HG02852 (cell line): ENCODE results near the gene PRAMEF18.
"Not testable (repeated sequence)": the region's sequence is repeated elsewhere in the genome, so short reads cannot be mapped to it uniquely, and the experiment has no call there.

Experiments used
- ATAC-seq: cut with Tn5 transposase; IDR thresholded peaks from one replicate; pipeline ENCODE4 v1.9.1; 2021; ENCODE audit warnings: mild to moderate bottlenecking, moderate library complexity; ENCODE audit not compliant: unreplicated experiment

The PRAMEF18 gene

DNA sequence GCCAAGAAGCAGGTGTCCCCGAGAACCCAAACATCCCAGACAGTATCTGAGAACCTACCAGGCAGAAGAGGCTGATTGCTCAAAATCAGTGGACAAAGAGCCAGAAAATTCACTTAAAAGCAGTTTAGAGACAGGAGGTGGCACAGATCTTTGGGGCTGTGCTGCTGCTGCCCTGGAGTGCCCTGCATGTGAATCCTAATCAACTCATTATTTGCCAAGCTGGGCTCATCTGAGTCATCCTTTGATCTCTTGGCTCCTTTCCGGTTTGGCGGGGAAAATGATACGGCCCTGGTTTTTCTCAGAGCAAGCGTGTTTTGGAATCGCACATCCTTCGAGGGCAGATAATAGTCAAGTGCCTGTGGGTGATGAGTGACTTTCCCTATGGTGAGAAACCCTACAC, 9.3 kb downstream of the PRAMEF18 start:
- ATAC-seq = not testable (repeated sequence)

DNA sequence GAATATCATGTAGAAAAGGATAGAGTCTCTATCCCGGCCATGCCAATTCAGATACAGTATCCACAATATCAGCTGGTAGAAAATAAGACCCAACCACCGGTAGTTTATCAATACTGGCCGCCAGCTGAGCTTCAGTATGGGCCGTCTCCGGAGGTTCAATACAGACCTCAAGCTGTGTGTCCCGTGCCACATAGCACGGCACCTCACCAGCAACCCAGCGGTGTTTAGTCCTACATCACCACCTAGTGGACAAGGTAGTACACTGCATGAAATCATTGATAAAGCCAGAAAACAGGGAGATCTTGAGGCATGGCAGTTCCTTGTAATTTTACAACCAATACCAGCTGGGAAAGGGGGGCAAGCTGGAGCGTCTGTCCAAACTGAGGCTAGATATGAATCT, 17.2 kb downstream of the PRAMEF18 start:
- ATAC-seq = not testable (repeated sequence)

DNA sequence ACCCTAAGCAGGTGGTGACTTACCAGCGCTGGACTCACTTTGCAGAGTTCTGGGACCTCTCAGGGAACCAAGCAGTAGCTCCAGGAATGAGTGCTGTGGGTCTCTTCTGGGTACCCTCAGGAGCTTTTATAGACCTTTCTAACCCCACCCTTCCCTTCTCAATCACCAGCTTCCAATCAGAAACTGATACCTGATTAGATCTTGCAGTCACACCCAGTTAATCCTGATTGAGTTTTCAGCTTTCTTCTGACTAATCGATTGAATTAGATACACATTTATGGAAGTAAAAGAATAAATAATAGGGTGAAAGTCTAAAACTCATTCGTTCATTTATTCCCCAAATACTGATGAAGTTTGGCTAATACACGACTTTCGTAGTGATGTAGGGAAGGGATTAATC, 24.6 kb downstream of the PRAMEF18 start, which contains the start of gene PRAMEF13:
Gene PRAMEF13 (minus strand): TSS at position 101 of the 400 bp plus-strand sequence. CDS start 1,820 bp downstream, outside the sequence.
- not testable (repeated sequence) for ATAC-seq
